NCI-H446 (cell line): Measurements from ENCODE around the gene ZNF717.
"Not testable (repeated sequence)": the region's sequence is repeated elsewhere in the genome, so short reads cannot be mapped to it uniquely, and the experiment has no call there.

Experiments
- DNase-seq, 2 experiments: peaks; one replicate each; lab custom pipeline; 2025; lab: John Stamatoyannopoulos, UW

Gene ZNF717

DNA sequence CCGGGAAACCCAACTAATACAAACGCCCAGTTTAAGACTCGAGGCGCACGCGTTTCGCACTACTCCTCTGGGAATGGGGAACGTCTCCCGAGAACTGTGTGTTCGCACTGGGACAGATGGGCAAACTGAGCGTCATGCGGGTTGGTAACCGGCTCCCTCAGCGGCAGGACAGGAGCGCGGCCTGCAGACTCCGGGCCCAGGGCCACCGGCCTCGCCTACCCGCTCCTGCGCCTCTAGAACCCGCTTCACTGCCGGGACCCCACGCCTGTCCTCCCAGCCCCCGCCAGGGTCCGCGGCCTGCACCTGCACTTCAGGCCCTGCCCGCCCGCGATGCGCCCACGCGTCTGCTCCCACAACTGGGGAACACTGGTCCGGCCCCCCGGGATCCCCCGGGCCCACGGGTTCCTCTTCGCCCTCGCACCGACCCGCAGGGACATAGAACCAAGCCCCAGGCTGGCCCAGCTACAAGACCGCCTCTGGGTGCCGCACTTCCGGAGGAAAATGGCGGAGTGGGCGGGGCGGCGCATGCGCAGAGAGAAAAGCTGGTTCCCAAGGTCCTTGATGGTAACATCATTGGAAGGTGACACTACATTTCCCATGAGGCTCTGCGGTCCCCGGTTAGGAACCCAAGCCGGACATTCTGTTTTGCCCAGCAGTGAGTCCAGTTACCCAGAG lies at the start of gene ZNF717:
Gene ZNF717 (minus strand): TSS at position 469 of the 675 bp plus-strand sequence. CDS start 2,187 bp downstream, outside the sequence.
- DNase-seq: peak; percentile 75 to 82

DNA sequence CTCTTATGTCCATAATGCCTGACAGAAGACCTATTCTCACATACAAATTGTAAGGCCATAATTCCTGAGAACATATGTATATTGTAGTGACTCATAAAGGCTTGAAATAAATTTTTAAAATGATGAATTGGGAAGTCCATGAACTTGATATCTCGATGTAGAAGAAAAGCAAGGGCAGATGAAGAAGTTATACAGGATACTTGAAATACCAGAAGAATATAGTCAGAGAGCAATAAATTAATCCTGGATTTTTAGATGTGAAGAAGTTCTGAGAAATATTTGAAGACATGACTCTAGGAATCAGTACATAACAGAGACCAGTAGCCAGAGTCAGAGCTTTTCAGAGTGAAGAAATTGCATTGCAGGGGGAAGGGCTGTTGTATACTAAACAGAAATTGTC lies 45.7 kb upstream of the ZNF717 start:
- DNase-seq: not testable (repeated sequence)

DNA sequence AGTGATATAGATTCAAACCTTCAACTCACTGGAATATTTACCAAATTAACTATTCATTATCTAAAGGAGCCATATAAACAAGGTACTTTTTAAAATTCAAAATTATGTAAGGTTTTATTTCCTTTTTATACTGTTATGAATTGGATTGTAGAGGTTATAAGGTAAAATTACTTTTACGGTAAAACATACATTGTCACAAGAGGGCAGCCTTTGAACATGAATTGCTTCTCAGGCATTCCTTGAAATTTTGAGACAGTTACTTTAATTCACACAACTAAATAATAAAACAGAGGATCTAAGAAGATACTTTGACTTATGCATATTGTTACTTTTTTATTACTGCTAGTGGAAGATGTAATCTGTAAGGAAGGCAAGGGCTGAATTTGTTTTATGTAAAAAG lies 32.7 kb upstream of the ZNF717 start:
- DNase-seq: not testable (repeated sequence)

DNA sequence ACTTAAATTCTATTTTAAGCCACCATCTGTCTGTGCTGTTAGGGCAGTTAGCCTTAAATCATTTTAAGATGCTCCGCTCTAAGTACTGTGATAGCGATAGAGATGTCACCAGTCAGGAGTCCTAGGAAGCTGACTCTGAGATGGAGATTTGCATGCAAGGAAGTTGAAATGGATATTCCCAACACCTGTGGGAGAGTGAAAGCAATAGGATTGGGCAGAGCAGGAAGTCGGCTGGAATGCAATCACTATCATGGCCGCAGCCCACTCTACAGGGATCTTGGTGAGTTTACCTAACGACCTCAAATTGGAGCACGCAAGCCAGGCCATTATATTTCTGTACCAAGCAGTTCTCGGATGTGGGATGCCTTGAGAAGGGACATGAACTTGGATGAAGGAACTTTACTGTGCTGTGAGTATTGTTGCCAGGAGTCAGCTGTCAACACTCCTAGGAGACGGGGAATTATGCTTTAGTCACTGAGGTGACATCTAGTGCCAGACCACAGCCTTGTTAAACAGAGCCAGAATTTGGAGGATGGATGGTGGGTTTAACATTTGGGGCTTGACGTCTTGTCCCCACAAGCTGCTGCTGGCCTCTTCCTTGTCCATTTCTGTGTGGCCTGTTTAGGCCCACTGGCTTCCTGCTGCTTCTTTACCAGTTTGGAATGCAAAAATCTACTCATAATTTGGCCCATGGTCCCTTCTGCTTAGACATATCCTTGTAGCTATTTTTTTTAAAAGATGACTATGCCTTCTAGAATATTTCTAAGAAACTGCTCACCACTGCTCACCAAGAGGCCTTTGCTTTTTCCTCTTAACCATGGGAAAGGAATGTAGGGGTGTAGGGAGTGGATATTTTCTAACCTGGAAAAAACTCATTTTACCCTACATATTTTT lies 31.2 kb upstream of the ZNF717 start:
- DNase-seq: not testable (repeated sequence)

DNA sequence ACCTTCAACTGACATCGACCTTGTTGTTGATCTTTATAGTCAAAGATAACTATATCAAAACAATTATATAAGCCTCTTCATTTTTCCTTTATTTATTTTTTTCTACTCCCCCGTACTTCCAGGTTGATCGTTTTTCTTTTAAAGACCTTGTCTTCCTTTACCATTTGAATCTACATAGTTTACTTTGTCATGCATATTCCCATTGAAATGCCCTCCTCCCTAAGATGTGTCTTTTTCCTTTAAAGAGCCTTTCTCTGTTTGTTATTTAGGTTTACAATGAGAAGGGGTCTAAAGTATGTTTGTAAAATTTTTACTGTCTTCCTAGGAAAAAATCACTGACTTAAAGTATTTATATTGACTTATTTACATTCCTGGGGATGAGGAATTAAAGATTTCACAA lies 29.4 kb upstream of the ZNF717 start:
- DNase-seq: no peak

DNA sequence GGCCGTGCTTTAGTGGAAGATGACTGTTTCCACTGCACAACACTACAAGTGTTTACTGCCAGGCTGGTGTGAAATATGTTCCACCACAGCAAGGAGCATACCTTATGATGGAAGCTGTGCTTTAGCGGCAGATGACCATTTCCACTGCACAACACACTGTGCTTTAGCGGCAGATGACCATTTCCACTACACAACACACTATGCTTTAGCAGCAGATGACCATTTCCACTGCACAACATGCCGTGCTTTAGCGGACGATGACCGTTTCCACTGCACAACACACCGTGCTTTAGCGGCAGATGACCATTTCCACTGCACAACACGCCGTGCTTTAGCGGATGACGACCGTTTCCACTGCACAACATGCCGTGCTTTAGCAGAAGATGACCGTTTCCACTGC lies 2.8 kb downstream of the ZNF717 start:
- no peak for DNase-seq

DNA sequence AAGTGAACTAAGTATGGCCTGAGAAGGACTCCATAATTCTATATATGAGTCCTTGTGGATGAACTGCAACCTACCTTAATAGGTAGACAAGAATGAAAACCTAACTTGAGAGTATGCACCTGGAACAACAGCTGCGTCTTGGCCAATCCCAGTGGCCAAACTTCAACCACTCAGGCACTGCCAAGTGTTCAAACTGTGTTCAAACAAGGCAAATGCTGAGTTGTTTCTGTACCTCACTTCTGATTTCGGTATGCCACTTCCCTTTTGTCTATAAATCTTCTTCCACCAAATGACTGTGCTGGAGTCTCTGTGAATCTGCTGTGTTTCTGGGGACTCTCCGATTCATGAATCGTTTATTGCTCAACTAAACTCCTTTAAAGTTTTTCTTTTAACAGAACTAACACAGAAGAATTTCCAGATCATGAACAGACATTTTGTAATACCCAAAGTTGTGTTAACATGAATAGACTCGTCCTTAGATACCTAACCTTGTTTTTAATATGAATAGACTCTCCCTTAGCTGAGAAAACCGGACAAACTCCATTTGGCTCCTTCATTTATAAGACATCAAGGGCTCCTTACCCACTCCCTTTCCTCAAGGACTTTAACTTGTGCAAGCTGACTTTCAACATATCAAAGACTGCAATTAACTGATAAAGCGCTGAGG lies 4.1 kb downstream of the ZNF717 start:
- DNase-seq: no peak

DNA sequence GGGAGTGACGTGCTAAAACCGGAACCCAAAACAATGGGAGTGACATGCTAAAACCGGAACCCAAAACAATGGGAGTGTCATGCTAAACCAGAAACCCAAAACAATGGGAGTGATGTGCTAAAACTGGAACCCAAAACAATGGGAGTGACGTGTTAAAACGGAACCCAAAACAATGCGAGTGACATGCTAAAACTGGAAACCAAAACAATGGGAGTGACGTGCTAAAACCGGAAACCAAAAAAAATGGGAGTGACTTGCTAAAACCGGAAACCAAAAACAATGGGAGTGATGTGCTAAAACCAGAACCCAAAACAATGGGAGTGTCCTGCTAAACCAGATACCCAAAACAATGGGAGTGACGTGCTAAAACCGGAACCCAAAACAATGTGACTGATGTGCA lies 7.6 kb downstream of the ZNF717 start:
- not testable (repeated sequence) for DNase-seq

DNA sequence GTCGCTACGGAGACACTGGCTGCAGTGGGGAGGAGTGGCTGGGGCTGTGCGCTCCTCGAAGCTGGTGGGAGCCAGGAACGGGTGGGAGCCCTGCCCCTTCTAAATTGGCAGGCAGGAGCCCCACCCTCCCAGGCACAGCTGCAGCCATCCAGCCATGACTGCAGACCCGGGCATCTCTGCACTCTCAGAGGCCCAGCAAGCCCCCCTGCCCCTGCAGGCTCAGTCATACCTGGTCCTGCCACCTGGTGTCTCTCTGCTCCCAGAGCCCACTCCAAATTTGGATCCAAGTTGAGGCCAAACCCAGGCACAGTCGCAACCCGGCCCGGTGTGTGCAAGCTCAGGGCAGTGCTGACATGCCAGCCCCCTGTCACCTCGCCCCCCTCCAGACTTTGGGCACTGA lies 13.7 kb downstream of the ZNF717 start:
- DNase-seq: not testable (repeated sequence)

DNA sequence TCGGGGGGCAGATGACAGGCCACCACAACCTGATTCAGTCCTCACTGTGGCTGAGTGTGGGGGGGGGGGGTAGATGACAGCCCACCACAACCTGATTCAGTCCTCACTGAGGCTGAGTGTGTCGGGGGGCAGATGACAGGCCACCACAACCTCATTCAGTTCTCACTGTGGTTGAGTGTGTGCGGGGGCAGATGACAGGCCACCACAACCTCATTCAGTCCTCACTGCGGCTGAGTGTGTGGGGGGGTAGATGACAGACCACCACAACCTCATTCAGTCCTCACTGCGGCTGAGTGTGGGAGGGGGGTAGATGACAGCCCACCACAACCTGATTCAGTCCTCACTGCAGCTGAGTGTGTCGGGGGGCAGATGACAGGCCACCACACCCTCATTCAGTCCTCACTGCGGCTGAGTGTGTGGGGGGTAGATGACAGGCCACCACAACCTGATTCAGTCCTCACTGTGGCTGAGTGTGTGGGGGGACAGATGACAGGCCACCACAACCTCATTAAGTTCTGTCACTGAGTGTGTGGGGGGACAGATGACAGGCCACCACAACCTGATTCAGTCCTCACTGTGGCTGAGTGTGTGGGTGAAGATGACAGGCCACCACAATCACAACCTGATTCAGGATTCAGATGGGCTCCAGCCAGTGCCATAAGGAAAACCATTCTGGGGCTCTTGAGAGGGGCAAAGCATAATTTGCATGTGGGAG lies 16.9 kb downstream of the ZNF717 start:
- DNase-seq: no peak

DNA sequence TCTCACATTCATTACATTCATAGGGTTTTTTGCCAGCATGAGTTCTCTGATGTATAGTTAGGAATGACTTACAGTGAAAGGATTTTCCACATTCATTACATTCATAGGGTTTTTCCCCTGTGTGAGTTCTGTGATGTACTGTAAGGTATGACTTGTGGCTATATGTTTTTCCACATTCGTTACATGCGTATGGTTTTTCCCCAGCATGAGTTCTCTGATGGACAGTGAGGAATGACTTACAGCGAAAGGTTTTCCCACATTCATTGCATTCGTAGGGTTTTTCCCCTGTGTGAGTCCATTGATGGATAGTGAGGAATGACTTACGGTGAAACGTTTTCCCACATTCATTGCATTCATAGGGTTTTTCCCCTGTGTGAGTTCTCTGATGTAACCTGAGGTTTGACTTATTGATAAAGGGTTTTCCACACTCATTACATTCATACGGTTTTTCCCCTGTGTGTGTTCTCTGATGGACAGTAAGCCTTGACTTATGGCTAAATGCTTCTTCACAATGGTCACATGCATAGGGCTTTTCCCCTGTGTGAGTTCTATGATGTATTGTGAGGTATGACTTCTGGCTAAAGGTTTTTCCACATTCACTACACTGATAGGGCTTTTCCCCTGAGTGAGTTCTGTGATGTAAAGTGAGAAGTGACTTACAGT lies 47.4 kb downstream of the ZNF717 start:
- no peak for DNase-seq

DNA sequence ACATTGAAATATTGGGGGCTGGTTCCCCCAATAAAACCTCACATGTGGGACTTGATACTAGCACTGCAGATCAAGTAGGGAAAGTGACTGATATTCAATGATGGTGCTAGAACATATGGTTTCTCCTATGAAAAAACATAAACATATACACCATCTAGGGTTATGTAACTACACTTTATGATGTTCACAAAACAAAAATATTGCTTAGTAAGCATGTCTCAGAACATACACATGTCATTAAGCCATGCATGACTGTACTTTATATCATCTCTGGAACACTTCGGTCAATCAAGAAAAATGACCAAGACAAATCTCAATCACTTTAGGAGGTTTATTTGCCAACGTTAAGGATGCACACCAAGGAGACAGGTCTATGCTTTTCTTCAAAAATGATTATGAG lies 57.4 kb downstream of the ZNF717 start:
- DNase-seq: no peak

DNA sequence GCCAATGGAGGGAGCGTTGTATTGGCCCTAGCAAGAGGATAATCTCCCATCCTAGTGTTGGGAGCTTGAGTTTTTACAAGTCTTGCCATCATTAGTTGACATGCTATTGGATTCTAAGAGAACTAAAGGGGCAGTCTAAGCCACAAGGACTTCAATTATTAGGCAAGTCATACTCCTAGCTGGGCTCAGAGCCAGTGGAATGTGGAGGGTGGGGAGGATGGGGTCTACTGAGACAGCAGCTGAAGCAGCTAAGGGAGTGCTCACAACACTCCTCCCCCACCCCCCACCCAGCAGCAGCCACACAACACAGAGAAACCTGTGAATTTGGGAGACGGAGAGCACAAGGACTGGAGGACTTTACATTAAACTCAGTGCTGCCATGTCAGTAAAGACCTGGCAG lies 93.3 kb downstream of the ZNF717 start:
- DNase-seq: no peak

DNA sequence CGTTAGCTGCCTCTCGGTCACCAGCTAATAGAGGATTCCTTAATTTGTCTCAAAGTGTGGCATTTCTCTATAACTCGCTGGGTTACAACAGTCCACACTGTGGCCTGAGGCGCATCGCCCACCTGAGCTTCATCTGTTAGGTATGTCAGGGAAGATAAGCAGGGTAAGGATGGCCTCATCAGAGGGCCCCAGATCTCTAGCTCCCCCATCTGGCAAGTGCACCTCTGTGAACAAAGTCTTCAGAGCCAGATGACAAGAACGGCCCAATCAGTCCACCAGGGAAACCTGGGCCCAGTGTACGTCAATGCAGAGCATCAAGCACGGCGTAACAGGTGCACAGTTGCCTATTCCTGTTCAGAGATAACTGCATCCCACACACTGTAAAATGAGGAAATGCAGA lies 98.0 kb downstream of the ZNF717 start:
- no peak for DNase-seq
